PC-3 (cell line): ENCODE results near the gene DLGAP1.

Source experiments
- EZH2 ChIP-seq: fragments of 300-600 bp; sonication (generic); IDR thresholded peaks from one replicate; pipeline ENCODE4 v1.6.1; 2017; ENCODE audit warnings: antibody characterized with exemption, mild to moderate bottlenecking, low read length; ENCODE audit not compliant: unreplicated experiment
- EZH2phosphoT487 ChIP-seq: fragments of 300-600 bp; sonication (generic); IDR thresholded peaks from 2 replicates; pipeline ENCODE4 v1.6.1; 2018; ENCODE audit warnings: mild to moderate bottlenecking, antibody characterized with exemption, low read length, borderline replicate concordance
- TF ChIP-seq, protein P1 (sequence below): fragments of 300-600 bp; sonication (generic); conservative IDR thresholded peaks from 2 replicates; pipeline ENCODE4 v1.5.1; 2017; ENCODE audit warnings: antibody characterized with exemption, low read depth, mild to moderate bottlenecking, low read length

DNA sequence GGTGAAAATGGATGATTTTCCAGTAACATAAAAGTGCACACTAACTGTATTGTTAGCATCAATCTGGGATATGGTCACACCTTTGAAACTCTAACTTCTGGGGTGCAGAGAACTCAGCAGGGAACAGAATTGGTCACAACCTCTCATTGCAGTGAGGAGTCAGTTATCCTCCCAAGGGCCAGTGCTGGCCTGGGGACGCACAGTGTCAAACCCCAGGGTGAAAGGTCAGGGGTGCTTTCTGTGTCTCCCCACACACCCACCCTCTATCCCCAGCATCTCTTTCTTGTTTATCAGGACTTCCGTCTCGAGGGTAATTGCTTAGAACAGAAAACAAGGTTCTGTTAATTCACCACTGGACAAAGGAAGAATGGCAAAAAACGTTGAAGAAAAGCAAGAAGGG lies 208.7 kb downstream of the DLGAP1 start:
- TF ChIP-seq, protein P1, sequence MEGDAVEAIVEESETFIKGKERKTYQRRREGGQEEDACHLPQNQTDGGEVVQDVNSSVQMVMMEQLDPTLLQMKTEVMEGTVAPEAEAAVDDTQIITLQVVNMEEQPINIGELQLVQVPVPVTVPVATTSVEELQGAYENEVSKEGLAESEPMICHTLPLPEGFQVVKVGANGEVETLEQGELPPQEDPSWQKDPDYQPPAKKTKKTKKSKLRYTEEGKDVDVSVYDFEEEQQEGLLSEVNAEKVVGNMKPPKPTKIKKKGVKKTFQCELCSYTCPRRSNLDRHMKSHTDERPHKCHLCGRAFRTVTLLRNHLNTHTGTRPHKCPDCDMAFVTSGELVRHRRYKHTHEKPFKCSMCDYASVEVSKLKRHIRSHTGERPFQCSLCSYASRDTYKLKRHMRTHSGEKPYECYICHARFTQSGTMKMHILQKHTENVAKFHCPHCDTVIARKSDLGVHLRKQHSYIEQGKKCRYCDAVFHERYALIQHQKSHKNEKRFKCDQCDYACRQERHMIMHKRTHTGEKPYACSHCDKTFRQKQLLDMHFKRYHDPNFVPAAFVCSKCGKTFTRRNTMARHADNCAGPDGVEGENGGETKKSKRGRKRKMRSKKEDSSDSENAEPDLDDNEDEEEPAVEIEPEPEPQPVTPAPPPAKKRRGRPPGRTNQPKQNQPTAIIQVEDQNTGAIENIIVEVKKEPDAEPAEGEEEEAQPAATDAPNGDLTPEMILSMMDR: no peak
- TF ChIP-seq EZH2 (no peak), EZH2phosphoT487 (no peak)
